HCT116 (cell line): ENCODE measurements around the gene NUDT13. TPM values are rescaled to one million over a fixed set of nuclear protein-coding genes. Genes with fewer than 3 reads are reported as not detected.

Source experiments
- ATAC-seq: fragments of 200-7000 bp; cut with Tn5 transposase; 2 replicates; pipeline ENCODE4 v1.9.1; 2020; ENCODE audit warnings: mild to moderate bottlenecking, moderate library complexity
- BruUV-seq: library from RNA; stranded (reverse); fragments of 400-500 nt; replicated peaks from 2 replicates; lab custom pipeline; 2021; lab: Mats Ljungman, UMichigan
- CTCF ChIA-PET: fragments of 300-600 bp; sonication (Branson Sonifier 250); formaldehyde crosslinking; loops from one replicate; lab custom pipeline; 2021; ENCODE audit warnings: antibody characterized with exemption; lab: Charles Lee
- POLR2A ChIA-PET: fragments of 300-600, 350-600 bp; sonication (Branson Sonifier 250); formaldehyde crosslinking; loops from one replicate; lab custom pipeline; 2021; ENCODE audit warnings: antibody characterized with exemption; lab: Charles Lee
- RAD21 ChIA-PET, 2 experiments: fragments of 300-600 bp; sonication (Branson Sonifier 250); formaldehyde crosslinking; loops; one replicate each; lab custom pipeline; 2023; ENCODE audit warnings: low total read pairs in 2 of 2; ENCODE audit not compliant: uncharacterized antibody in 2 of 2, unreplicated experiment in 2 of 2, low non-redundant PET in 1 of 2; lab: Charles Lee
- DNase-seq: peaks from one replicate; pipeline ENCODE4 v3.0.0-alpha.2; 2010; ENCODE audit warnings: low read depth, low spot score
- H2AFZ ChIP-seq: fragments of 200-600 bp; shearing (Covaris generic), sonication (generic); 2 replicates; pipeline ENCODE4 v1.6.1; 2017; ENCODE audit warnings: low read depth, mixed run types, mixed read lengths, antibody characterized with exemption, low read length; ENCODE audit not compliant: poor library complexity, severe bottlenecking
- H3K27ac ChIP-seq: 2 replicates; pipeline ENCODE4 v1.5.1; 2012; ENCODE audit warnings: low read depth, low read length
- H3K27me3 ChIP-seq: fragments of 200-600 bp; sonication (generic); 2 replicates; pipeline ENCODE4 v1.6.1; 2016; ENCODE audit warnings: mixed run types, low read length, mixed read lengths; ENCODE audit not compliant: insufficient read depth
- H3K36me3 ChIP-seq, 2 experiments: fragments of 200-500 bp in 1 of 2; fragments of 200-600 bp in 1 of 2; sonication (Bioruptor generic) in 1 of 2; sonication (generic) in 1 of 2; 2 replicates each; pipeline versions ENCODE4 v1.5.1 to v1.6.1; 2014 to 2016; ENCODE audit warnings: low read length in 2 of 2, inconsistent platforms in 1 of 2, mixed read lengths in 1 of 2, mixed run types in 1 of 2; ENCODE audit not compliant: insufficient read depth in 2 of 2, control insufficient read depth in 1 of 2
- H3K4me1 ChIP-seq, 2 experiments: fragments of 200-600 bp in 1 of 2; sonication (generic) in 1 of 2; 2 replicates each; pipeline versions ENCODE4 v1.5.1 to v1.6.1; 2012 to 2017; ENCODE audit warnings: low read length in 2 of 2, inconsistent platforms in 1 of 2, mild to moderate bottlenecking in 1 of 2, mixed read lengths in 1 of 2, mixed run types in 1 of 2, moderate library complexity in 1 of 2; ENCODE audit not compliant: insufficient read depth in 2 of 2, control insufficient read depth in 1 of 2
- H3K4me2 ChIP-seq: fragments of 200-600 bp; sonication (generic); 2 replicates; pipeline ENCODE4 v1.6.1; 2017; ENCODE audit warnings: mixed run types, low read length, mixed read lengths
- H3K4me3 ChIP-seq, 2 experiments: fragments of 200-600 bp in 1 of 2; sonication (generic) in 1 of 2; replicated peaks in 1 of 2; 2 replicates each; pipeline ENCODE4 v1.5.1; 2011 to 2016; ENCODE audit warnings: low read length in 2 of 2, control low read depth in 1 of 2, low read depth in 1 of 2, mild to moderate bottlenecking in 1 of 2, mixed read lengths in 1 of 2, mixed run types in 1 of 2
- H3K79me2 ChIP-seq: fragments of 200-600 bp; sonication (generic); 2 replicates; pipeline ENCODE4 v1.6.1; 2017; ENCODE audit warnings: mild to moderate bottlenecking, mixed run types, low read length, moderate library complexity, mixed read lengths; ENCODE audit not compliant: insufficient read depth
- H3K9ac ChIP-seq: fragments of 200-600 bp; sonication (generic); 2 replicates; pipeline ENCODE4 v1.6.1; 2016; ENCODE audit warnings: low read length, mixed read lengths
- H3K9me2 ChIP-seq: fragments of 200-600 bp; sonication (generic), shearing (Covaris generic); 2 replicates; pipeline ENCODE4 v1.6.1; 2017; ENCODE audit warnings: mixed run types, mild to moderate bottlenecking, moderate library complexity; ENCODE audit not compliant: insufficient read depth
- H3K9me3 ChIP-seq, 2 experiments: fragments of 200-500 bp in 1 of 2; fragments of 200-600 bp in 1 of 2; sonication (Bioruptor generic) in 1 of 2; sonication (generic) in 1 of 2; 2 replicates each; pipeline ENCODE4 v1.6.1; 2014 to 2017; ENCODE audit warnings: low read length in 2 of 2, mixed read lengths in 2 of 2, inconsistent platforms in 1 of 2, low read depth in 1 of 2, mild to moderate bottlenecking in 1 of 2, mixed run types in 1 of 2, moderate library complexity in 1 of 2; ENCODE audit not compliant: control insufficient read depth in 1 of 2, insufficient read depth in 1 of 2
- H4K20me1 ChIP-seq: fragments of 200-600 bp; sonication (generic), shearing (Covaris generic); 2 replicates; pipeline ENCODE4 v1.6.1; 2017; ENCODE audit warnings: mixed run types, mild to moderate bottlenecking, moderate library complexity; ENCODE audit not compliant: insufficient read depth
- CBX3 ChIP-seq: IDR thresholded peaks from 2 replicates; pipeline ENCODE4 v1.6.1; 2012; ENCODE audit warnings: low read depth
- CEBPB ChIP-seq: IDR thresholded peaks from 2 replicates; pipeline ENCODE4 v1.6.1; 2012; ENCODE audit warnings: low read depth
- EGR1 ChIP-seq: IDR thresholded peaks from 2 replicates; pipeline ENCODE4 v1.6.1; 2012; ENCODE audit warnings: low read depth
- ELF1 ChIP-seq: IDR thresholded peaks from 2 replicates; pipeline ENCODE4 v1.6.1; 2012; ENCODE audit warnings: low read depth, borderline replicate concordance
- EZH2 ChIP-seq: fragments of 200-600 bp; sonication (generic); IDR thresholded peaks from 2 replicates; pipeline ENCODE4 v1.6.1; 2017; ENCODE audit warnings: antibody characterized with exemption, mixed run types
- EZH2phosphoT487 ChIP-seq: fragments of 200-600 bp; IDR thresholded peaks from 2 replicates; pipeline ENCODE4 v1.6.1; 2018; ENCODE audit warnings: antibody characterized with exemption, borderline replicate concordance
- FOSL1 ChIP-seq: IDR thresholded peaks from 2 replicates; pipeline ENCODE4 v1.6.1; 2012; ENCODE audit warnings: low read depth
- JUND ChIP-seq: IDR thresholded peaks from 2 replicates; pipeline ENCODE4 v1.6.1; 2012
- POLR2A ChIP-seq: IDR thresholded peaks from 2 replicates; pipeline ENCODE4 v1.7.0; 2011; ENCODE audit warnings: borderline replicate concordance; ENCODE audit not compliant: insufficient read depth, insufficient read length; ENCODE audit errors: extremely low read depth
- POLR2AphosphoS5 ChIP-seq: IDR thresholded peaks from 2 replicates; pipeline ENCODE4 v1.6.1; 2011; ENCODE audit warnings: mild to moderate bottlenecking, low read depth, low read length, moderate library complexity
- RAD21 ChIP-seq: IDR thresholded peaks from 2 replicates; pipeline ENCODE4 v1.6.1; 2012; ENCODE audit warnings: low read depth, mild to moderate bottlenecking
- SIN3A ChIP-seq: IDR thresholded peaks from 2 replicates; pipeline ENCODE4 v1.6.1; 2012; ENCODE audit warnings: low read depth
- SP1 ChIP-seq: IDR thresholded peaks from 2 replicates; pipeline ENCODE4 v1.6.1; 2012; ENCODE audit warnings: low read depth
- SRF ChIP-seq: IDR thresholded peaks from 2 replicates; pipeline ENCODE4 v1.6.1; 2012; ENCODE audit warnings: low read depth
- TCF7L2 ChIP-seq: IDR thresholded peaks from 2 replicates; pipeline ENCODE4 v1.7.0; 2011; ENCODE audit warnings: borderline replicate concordance, inconsistent platforms; ENCODE audit not compliant: insufficient read depth, insufficient read length; ENCODE audit errors: extremely low read depth
- YY1 ChIP-seq: IDR thresholded peaks from 2 replicates; pipeline ENCODE4 v1.6.1; 2011; ENCODE audit warnings: low read length, low read depth, moderate library complexity, mild to moderate bottlenecking; ENCODE audit not compliant: insufficient replicate concordance; ENCODE audit errors: extremely low read depth
- ZFX ChIP-seq: fragments of 450-650 bp; IDR thresholded peaks from 2 replicates; pipeline ENCODE4 v1.6.1; 2017
- ZNF274 ChIP-seq: fragments of 200-500 bp; sonication (Bioruptor generic); IDR thresholded peaks from 2 replicates; pipeline ENCODE4 v1.6.1; 2014; ENCODE audit warnings: mild to moderate bottlenecking, low read depth, low read length, inconsistent platforms
- intact Hi-C: fragments of 100-400 bp; cut with micrococcal nuclease; formaldehyde crosslinking; loops from 2 replicates; pipeline ENCODE4 v1.10.0; 2022
- total RNA-seq: library from RNA; stranded (reverse); gene quantifications from one replicate; pipeline ENCODE4 v1.2.1, GENCODE V29; 2021; ENCODE audit not compliant: unreplicated experiment
- TF ChIP-seq, protein P1 (sequence below): IDR thresholded peaks from 2 replicates; pipeline ENCODE4 v1.6.1; 2011; ENCODE audit warnings: mild to moderate bottlenecking, low read length, moderate library complexity; ENCODE audit not compliant: insufficient replicate concordance; ENCODE audit errors: extremely low read depth
- TF ChIP-seq, protein P2 (sequence below): IDR thresholded peaks from 2 replicates; pipeline ENCODE4 v1.6.1; 2012
- TF ChIP-seq, protein P3 (sequence below): IDR thresholded peaks from 2 replicates; pipeline ENCODE4 v1.6.1; 2012
- TF ChIP-seq, protein P4 (sequence below), 3 experiments: fragments of 200-600 bp in 1 of 3; sonication (generic) in 1 of 3; IDR thresholded peaks in 2 of 3; conservative IDR thresholded peaks in 1 of 3; 2 replicates each; pipeline ENCODE4 v1.5.1; 2012 to 2017; ENCODE audit warnings: low read depth in 2 of 3, low read length in 2 of 3, antibody characterized with exemption in 1 of 3, borderline replicate concordance in 1 of 3, control low read depth in 1 of 3, mild to moderate bottlenecking in 1 of 3, mixed read lengths in 1 of 3, mixed run types in 1 of 3, moderate library complexity in 1 of 3; ENCODE audit not compliant: insufficient read depth in 1 of 3

Gene NUDT13
- total RNA-seq, 1 experiment from 2014 or later, result 1.2 TPM

DNA sequence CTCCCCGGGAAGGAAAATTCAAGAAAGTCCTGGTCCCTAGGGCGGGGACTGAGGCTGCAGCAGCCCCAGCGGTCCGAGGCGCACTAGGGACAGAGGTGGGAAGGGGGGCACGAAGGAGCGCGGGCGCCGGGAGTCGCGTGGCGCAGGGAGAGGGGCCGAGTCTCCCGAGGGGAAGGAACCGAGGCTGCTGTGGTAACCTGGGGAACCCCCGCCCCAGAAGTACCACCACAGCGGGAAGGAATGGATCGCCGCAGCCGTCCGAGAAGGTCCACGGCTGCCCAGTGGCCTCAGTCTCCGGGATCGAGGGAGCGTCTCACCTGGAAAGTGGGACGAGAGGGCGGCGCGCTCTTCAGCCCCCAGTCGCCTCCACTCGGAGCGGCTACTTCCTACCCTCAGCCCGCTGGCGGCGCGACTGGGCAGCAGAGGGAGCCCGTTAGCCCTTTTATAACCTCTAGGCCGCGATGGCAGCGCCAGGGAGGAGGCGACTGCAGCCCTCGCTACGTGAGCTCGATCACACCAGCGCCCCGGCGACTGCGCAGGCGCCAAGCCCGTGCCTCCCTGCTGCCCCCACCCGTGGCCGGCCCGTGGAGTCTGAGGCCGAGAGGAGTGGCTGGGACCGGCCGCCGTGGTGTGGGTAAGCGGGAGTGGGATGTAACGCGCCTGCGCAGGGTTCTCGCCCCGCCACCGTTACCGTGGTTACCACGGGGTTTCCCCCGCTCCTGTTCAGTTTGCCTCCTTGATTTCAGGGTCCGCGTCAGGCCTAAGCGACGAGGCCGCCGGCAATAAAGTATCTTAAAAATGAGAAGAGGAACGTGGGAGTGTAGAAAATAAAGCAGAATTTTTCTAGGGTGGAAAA, 13.6 kb upstream of the NUDT13 start, which contains the start of gene P4HA1:
Gene P4HA1, minus strand, starts transcription at position 418 of the 856 bp plus-strand sequence. CDS start 21,983 bp downstream, outside the sequence.
- H3K36me3 ChIP-seq, result no peaks in the 10 kb centered on the region
- H3K9me3 ChIP-seq, result no peaks in the 10 kb centered on the region
- intact Hi-C loops, result loop anchor here (1.0 kb wide), 1 partner anchor 63 kb away; no protein-coding TSS in a partner anchor
- ChIA-PET CTCF (interaction anchor here (0.6 to 1.7 kb wide), 8 partner anchors 8 to 1200 kb away, joined by 3 to 13 read pairs (median 3); partner anchors contain the start of gene NUDT13), POLR2A (interaction anchor here (0.6 to 2.0 kb wide), 15 partner anchors 9 to 72 kb away, joined by 3 to 27 read pairs (median 3); partner anchors contain the start of genes ECD, FAM149B1 and NUDT13), RAD21 (interaction anchor here in 1 of 2 experiments (0.6 kb wide), 1 partner anchor 82 kb away, joined by 4 read pairs; no protein-coding TSS in a partner anchor)
- H3K4me2 ChIP-seq, result peak within 1 kb of the TSS; percentile 93
- H3K4me3 ChIP-seq, result peak within 1 kb of the TSS; percentile 81 to 91
- TSS peak; percentile 65 for BruUV-seq
- H3K9ac ChIP-seq, result peak within 1 kb of the TSS; percentile 86
- H3K27me3 ChIP-seq, result no peaks in the 10 kb centered on the region
- no peaks in the 10 kb centered on the region for H3K9me2 ChIP-seq
- peaks cover 46% of the 10 kb centered on the region for H3K79me2 ChIP-seq
- DNase-seq (peak; percentile 91), ATAC-seq (peak; percentile 92)
- H3K27ac ChIP-seq, result peak within 1 kb of the TSS; percentile 82
- no peaks in the 10 kb centered on the region for H4K20me1 ChIP-seq
- H2AFZ ChIP-seq, result peak within 1 kb of the TSS; percentile 6
- H3K4me1 ChIP-seq, result peaks cover 13 to 23% of the 10 kb centered on the region in 2 experiments; a peak in 3 of 4 replicates
- TF ChIP-seq TCF7L2 (peak; percentile 7), EZH2 (no peak), SP1 (peak; percentile 34), FOSL1 (no peak; the same call in 1 of the 2 replicates), CEBPB (no peak), YY1 (peak; percentile 86), EGR1 (no peak; the same call in 1 of the 2 replicates), ZFX (peak; percentile 83), ELF1 (no peak), JUND (no peak), RAD21 (peak; percentile 81), POLR2A (peak; percentile 96), SRF (no peak), CBX3 (0 out of 2 replicates have a peak, but pooled peaks have one; percentile 57), ZNF274 (no peak), SIN3A (peak; percentile 96; the same call in 1 of the 2 replicates), EZH2phosphoT487 (no peak), POLR2AphosphoS5 (peak; percentile 100)
- TF ChIP-seq, protein P1, sequence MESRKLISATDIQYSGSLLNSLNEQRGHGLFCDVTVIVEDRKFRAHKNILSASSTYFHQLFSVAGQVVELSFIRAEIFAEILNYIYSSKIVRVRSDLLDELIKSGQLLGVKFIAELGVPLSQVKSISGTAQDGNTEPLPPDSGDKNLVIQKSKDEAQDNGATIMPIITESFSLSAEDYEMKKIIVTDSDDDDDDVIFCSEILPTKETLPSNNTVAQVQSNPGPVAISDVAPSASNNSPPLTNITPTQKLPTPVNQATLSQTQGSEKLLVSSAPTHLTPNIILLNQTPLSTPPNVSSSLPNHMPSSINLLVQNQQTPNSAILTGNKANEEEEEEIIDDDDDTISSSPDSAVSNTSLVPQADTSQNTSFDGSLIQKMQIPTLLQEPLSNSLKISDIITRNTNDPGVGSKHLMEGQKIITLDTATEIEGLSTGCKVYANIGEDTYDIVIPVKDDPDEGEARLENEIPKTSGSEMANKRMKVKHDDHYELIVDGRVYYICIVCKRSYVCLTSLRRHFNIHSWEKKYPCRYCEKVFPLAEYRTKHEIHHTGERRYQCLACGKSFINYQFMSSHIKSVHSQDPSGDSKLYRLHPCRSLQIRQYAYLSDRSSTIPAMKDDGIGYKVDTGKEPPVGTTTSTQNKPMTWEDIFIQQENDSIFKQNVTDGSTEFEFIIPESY, result no peak
- TF ChIP-seq, protein P2, sequence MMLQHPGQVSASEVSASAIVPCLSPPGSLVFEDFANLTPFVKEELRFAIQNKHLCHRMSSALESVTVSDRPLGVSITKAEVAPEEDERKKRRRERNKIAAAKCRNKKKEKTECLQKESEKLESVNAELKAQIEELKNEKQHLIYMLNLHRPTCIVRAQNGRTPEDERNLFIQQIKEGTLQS, result no peak
- TF ChIP-seq, protein P3, sequence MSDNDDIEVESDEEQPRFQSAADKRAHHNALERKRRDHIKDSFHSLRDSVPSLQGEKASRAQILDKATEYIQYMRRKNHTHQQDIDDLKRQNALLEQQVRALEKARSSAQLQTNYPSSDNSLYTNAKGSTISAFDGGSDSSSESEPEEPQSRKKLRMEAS, result peak; percentile 63
- TF ChIP-seq, protein P4, sequence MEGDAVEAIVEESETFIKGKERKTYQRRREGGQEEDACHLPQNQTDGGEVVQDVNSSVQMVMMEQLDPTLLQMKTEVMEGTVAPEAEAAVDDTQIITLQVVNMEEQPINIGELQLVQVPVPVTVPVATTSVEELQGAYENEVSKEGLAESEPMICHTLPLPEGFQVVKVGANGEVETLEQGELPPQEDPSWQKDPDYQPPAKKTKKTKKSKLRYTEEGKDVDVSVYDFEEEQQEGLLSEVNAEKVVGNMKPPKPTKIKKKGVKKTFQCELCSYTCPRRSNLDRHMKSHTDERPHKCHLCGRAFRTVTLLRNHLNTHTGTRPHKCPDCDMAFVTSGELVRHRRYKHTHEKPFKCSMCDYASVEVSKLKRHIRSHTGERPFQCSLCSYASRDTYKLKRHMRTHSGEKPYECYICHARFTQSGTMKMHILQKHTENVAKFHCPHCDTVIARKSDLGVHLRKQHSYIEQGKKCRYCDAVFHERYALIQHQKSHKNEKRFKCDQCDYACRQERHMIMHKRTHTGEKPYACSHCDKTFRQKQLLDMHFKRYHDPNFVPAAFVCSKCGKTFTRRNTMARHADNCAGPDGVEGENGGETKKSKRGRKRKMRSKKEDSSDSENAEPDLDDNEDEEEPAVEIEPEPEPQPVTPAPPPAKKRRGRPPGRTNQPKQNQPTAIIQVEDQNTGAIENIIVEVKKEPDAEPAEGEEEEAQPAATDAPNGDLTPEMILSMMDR (IDR thresholded peaks at IDR 0.05 in 2 of 3, conservative IDR thresholded peaks at IDR 0.05 in 1 of 3; ENCODE audit: borderline replicate concordance in 1 of 3, insufficient read depth in 1 of 3, low read depth in 2 of 3, low read length in 2 of 3), result peak; percentile 44 to 65 (median 50); a peak in 5 of 6 replicates
